Ishikawa (cell line): ENCODE measurements around the gene PRXL2A.

ENCODE experiments used
- CEBPB ChIP-seq: IDR thresholded peaks from 2 replicates; pipeline ENCODE4 v1.6.1; 2012
- CREB1 ChIP-seq: IDR thresholded peaks from 2 replicates; pipeline ENCODE4 v1.6.1; 2012; ENCODE audit warnings: low read depth
- EGR1 ChIP-seq: IDR thresholded peaks from 2 replicates; pipeline ENCODE4 v1.6.1; 2012
- EP300 ChIP-seq: IDR thresholded peaks from 2 replicates; pipeline ENCODE4 v1.6.1; 2012; ENCODE audit warnings: borderline replicate concordance
- FOXM1 ChIP-seq: IDR thresholded peaks from 2 replicates; pipeline ENCODE4 v1.6.1; 2012; ENCODE audit warnings: low read depth, borderline replicate concordance
- MAX ChIP-seq: IDR thresholded peaks from 2 replicates; pipeline ENCODE4 v1.6.1; 2012
- NFIC ChIP-seq: IDR thresholded peaks from 2 replicates; pipeline ENCODE4 v1.6.1; 2012
- RAD21 ChIP-seq: IDR thresholded peaks from 2 replicates; pipeline ENCODE4 v1.6.1; 2012; ENCODE audit warnings: low read depth
- REST ChIP-seq: IDR thresholded peaks from 2 replicates; pipeline ENCODE4 v1.6.1; 2012; ENCODE audit warnings: low read depth, mild to moderate bottlenecking
- TAF1 ChIP-seq: IDR thresholded peaks from 2 replicates; pipeline ENCODE4 v1.6.1; 2012; ENCODE audit warnings: low read depth, mild to moderate bottlenecking
- TCF12 ChIP-seq: IDR thresholded peaks from 2 replicates; pipeline ENCODE4 v1.6.1; 2012; ENCODE audit warnings: low read depth
- TEAD4 ChIP-seq: IDR thresholded peaks from 2 replicates; pipeline ENCODE4 v1.6.1; 2012
- USF1 ChIP-seq: IDR thresholded peaks from 2 replicates; pipeline ENCODE4 v1.6.1; 2012
- YY1 ChIP-seq: IDR thresholded peaks from 2 replicates; pipeline ENCODE4 v1.6.1; 2012; ENCODE audit warnings: low read depth
- ZBTB7A ChIP-seq: IDR thresholded peaks from 2 replicates; pipeline ENCODE4 v1.6.1; 2012; ENCODE audit warnings: low read depth

The PRXL2A gene

GRCh38 chr10:80373502-80373901 lies 34.8 kb upstream of the PRXL2A start:
- no peak for TF ChIP-seq ZBTB7A
- TF ChIP-seq EP300, result no peak
- TF ChIP-seq RAD21, result no peak
- TF ChIP-seq MAX, result no peak
- no peak for TF ChIP-seq CREB1
- TF ChIP-seq TEAD4, result no peak
- TF ChIP-seq CEBPB, result no peak
- no peak for TF ChIP-seq EGR1
- no peak for TF ChIP-seq YY1

- no peak for TF ChIP-seq REST
- TF ChIP-seq RAD21, result no peak
- no peak for TF ChIP-seq ZBTB7A
- no peak for TF ChIP-seq YY1
- no peak for TF ChIP-seq CEBPB
- no peak for TF ChIP-seq CREB1
- no peak for TF ChIP-seq TAF1
- TF ChIP-seq EP300, result no peak
- TF ChIP-seq EGR1, result no peak
These were observed 28.6 kb upstream of the PRXL2A start for GRCh38 chr10:80379701-80380100.

- TF ChIP-seq YY1 (no peak), MAX (no peak), USF1 (no peak), ZBTB7A (no peak), EGR1 (no peak)
These were observed 28.2 kb upstream of the PRXL2A start for GRCh38 chr10:80380185-80380584.

- TF ChIP-seq TAF1 (no peak), RAD21 (peak; percentile 90)
These were observed 25.4 kb upstream of the PRXL2A start for GRCh38 chr10:80382989-80383388.

GRCh38 chr10:80390740-80391139 lies 17.6 kb upstream of the PRXL2A start:
- TF ChIP-seq MAX (no peak), ZBTB7A (no peak), NFIC (no peak), YY1 (no peak), EP300 (no peak)

- TF ChIP-seq FOXM1 (no peak), CREB1 (no peak), TAF1 (no peak), YY1 (no peak), REST (no peak), EP300 (no peak), TEAD4 (no peak), USF1 (no peak), NFIC (no peak), RAD21 (no peak), TCF12 (no peak), MAX (no peak), ZBTB7A (no peak), CEBPB (no peak), EGR1 (no peak)
These were observed 16.1 kb upstream of the PRXL2A start for GRCh38 chr10:80392250-80392649.
